Prostate gland (tissue), 2 donors: ENCODE measurements around the gene WNT3.

Experiments
- POLR2A ChIP-seq: fragments of 450-650 bp; IDR thresholded peaks from one replicate; pipeline ENCODE4 v1.6.1; 2016; ENCODE audit warnings: antibody characterized with exemption, mild to moderate bottlenecking
- TF ChIP-seq, protein P1 (sequence below), 4 experiments: fragments of 200-600 bp in 2 of 4; fragments of 450-650 bp in 2 of 4; sonication (generic) in 2 of 4; IDR thresholded peaks; 1 replicate in 3 of 4; 2 replicates in 1 of 4; pipeline ENCODE4 v1.5.1; 2016 to 2019; ENCODE audit warnings: antibody characterized with exemption in 4 of 4, mild to moderate bottlenecking in 2 of 4, moderate library complexity in 2 of 4

DNA sequence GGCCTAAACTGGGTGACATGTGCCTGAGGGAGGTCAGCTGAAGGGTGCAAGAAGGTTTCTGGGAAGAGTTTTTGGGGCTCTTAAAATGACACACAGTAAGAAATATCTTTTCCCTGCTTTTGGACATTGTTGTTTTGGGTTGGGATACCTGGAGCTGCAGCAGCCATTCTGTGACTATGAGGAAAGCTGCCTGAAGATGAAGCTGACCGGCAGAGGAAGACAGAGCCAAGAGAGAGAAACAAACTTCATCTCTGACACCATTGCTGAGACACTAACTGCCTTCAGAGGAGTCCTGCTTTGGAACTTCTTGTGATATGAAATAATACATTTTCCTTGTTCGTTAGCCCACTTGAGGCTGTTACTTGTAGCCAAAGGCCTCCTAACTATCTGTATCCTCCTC lies 8.8 kb upstream of the WNT3 start:
- TF ChIP-seq, protein P1, sequence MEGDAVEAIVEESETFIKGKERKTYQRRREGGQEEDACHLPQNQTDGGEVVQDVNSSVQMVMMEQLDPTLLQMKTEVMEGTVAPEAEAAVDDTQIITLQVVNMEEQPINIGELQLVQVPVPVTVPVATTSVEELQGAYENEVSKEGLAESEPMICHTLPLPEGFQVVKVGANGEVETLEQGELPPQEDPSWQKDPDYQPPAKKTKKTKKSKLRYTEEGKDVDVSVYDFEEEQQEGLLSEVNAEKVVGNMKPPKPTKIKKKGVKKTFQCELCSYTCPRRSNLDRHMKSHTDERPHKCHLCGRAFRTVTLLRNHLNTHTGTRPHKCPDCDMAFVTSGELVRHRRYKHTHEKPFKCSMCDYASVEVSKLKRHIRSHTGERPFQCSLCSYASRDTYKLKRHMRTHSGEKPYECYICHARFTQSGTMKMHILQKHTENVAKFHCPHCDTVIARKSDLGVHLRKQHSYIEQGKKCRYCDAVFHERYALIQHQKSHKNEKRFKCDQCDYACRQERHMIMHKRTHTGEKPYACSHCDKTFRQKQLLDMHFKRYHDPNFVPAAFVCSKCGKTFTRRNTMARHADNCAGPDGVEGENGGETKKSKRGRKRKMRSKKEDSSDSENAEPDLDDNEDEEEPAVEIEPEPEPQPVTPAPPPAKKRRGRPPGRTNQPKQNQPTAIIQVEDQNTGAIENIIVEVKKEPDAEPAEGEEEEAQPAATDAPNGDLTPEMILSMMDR (IDR thresholded peaks at IDR 0.05) = no peak
- no peak for TF ChIP-seq POLR2A
